ENCODE measurements around the gene SEZ6L.

SEZ6L gene

DNA sequence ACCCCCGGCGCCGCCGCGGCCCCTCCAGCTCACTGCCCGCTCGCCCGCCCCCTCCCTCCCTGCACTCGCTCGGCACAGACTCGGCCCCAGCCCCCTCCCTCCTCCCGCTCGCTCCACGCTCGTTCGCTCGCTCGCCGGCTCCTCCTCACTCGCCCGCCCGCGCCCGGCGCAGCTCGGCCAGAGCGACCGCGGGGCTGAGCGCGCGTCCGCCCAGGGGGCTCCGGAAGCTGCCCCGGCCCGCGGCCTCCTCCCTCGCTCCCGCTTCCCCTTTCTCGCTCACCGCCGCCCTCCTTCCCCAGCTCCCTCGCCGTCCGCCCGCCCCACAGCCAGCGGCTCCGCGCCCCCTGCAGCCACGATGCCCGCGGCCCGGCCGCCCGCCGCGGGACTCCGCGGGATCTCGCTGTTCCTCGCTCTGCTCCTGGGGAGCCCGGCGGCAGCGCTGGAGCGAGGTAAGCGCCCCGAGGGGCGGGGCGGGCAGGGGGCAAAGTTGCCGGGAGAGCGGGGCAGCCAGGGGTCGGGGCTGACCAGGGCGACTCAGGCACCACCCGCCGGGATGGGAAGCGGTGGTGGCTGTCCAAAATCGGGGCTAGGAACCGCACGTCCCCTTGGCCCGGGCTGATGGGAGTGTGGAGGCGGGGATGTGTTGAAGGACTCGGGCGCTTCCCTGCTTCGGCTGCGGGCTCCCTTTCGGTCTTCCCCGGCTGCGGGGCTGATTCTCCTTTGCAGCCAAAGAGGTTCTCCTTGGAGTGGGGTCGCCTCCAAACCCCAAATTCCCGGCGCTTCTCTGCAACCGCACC, at the start of gene SEZ6L:
Gene SEZ6L (plus strand): TSS at position 148 of the 797 bp plus-strand sequence. CDS start 208 bp downstream, at position 356.
- DNase-seq: no peak

GRCh38 chr22:26122920-26123468, 46.3 kb upstream of the SEZ6L start:
- no peak for DNase-seq

DNA sequence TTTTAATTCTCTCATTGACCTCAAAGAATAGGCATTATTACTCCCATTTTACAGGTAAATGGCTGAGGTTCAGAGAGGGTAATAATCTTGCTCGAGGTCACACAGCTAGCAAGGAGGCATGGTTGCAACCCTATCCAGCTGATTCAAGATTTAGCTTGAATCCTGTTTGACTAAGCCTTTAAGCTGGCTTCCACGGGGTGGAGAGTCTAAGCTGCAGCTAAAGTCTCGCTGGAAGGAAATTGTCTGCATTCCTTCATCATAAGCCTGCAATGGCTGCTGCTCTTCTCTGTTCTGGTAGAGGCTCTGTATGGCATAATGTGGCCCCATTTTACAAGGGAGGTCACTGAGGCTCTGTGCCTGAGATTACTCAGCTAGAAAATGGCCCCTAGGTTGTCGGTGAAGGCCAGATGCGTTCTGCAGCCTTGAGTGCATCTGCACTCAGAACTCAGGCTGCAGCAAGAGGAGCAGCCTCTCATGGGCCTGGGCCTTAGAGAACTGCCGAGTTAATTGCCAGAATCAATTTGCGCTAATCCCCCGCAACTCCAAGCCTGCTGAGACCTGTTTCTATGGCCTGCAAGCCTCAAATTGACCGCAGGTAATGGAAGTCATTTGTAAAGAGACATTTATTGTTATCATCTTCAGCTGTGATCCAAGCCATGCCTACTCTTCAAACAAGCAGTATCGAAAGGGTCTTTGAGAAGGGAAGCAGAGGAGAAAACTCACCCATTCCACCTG, 44.1 kb upstream of the SEZ6L start:
- DNase-seq: no peak

DNA sequence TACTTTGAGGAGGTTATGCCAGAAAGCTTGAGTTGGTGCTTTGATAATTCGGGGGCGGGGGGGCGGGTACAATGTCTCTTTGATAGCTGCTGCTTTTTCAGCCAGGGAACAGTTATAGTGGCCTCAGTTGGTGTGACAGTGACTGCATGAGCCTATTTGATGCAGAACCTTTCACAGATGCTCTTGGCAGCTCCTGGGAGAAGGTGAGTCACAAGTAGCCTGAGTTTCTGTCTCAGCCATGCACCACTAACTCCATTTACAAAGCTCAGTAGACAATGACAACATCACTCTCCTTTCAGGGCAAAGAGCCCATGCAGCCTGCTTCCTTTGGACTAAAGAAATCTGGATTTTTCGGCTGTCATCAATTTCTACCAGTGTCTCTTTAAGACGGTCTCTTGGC, 42.1 kb upstream of the SEZ6L start:
- DNase-seq: no peak

DNA sequence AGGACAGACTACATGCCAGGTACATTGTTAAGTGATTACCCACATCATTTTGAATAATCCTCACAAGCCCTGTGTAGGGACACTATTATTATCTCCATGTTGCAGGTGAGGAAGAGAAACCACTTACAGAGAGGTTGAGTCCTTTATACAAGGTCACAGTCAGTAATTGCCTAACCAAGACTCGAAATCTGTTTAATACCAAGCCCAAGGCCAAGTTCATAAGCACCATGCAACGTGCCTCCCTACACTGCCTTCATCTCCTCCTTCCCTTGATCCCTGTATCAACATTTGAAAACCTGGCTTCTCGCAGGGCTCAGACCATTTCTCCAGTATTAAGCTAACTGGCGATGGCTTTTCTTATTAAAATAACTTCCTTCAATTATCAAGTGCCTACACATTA, 41.7 kb upstream of the SEZ6L start:
- no peak for DNase-seq

GRCh38 chr22:26131589-26132154, 37.6 kb upstream of the SEZ6L start:
- DNase-seq: no peak

- DNase-seq: no peak
These were observed 34.5 kb upstream of the SEZ6L start for GRCh38 chr22:26134654-26135330.

- DNase-seq: no peak
These were observed 33.5 kb upstream of the SEZ6L start for GRCh38 chr22:26135806-26136205.

DNA sequence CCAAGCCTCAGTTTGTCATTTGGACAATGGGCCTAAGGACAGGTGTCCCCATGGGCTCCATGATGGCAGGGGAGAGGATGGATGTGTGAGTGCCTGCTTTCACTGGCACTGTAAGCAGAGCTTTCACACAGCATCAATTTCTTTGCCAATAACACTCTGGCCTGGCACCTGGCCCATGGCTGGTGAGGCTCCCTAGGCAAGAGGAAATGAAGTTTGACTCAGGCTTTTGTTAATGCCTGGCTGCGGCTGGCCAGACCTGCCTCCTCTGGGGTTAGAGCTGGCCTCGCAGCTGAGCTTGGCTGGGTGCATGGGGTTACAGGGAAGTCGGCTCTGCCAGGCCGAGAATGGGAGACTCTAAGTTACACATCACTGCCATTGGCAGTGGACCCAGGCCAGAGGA, 30.0 kb upstream of the SEZ6L start:
- DNase-seq: no peak

DNA sequence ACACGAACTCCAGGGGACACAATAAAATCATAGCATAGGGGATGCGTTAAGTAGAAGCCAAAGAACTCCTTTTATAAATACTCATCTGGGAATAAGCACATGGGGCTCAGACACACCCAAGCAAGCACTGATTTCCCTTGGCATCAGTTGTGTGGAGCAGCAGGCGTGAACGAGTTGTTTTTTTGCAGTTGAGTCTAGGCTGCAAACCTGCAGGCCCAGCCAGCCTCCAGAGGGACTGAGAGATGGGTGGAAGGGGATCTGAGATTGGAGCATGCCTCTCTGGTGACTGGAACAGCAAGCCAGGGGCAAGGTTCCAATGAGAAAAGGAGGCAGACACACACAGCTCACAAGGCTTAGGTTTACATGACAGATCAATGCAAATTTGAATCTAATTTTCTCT, 27.4 kb upstream of the SEZ6L start:
- DNase-seq: no peak

DNA sequence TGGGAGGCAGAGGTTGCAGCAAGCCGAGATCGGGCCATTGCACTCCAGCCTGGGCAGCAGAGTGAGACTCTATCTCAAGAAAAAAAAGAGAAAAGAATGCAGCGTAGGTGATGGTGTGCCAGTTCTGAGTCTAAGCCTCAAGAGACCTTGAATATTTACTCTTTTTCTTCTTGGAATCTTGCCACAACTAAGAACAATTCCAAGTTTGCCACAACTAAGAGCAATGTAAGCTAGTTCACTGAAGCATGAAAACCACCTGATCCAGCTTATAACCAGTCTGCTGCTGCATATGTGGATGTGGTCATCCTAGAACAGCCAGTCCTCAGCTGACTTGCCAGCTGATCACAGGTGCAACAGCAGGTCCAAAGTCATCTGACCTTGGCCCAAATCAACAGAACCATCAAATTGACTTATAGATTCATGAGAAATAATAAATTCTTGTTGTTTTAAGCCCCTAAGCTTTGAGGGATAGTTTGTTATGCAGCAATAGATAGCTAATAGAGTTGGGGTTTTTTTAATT, 25.4 kb upstream of the SEZ6L start:
- DNase-seq: no peak

DNA sequence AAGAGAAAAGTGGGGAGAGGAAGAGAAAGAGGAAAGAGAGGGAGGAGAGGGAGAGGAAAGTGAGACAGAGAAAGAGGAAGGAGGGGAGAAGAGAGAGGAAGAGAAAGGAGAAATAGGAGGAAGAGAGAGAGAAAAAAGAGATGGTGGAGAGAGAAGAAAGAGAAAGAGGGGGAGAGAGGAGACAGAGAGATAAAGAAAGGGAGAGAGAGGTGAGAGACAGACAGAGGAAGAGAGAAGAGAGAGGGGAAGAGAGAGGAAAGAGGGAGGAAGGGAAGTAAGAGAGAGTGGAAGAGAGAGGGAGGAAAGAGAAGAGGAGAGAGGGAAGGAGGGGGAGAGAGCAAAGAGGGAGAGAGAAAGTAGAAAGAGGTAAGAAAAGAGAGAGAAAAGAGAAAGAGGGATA, 9.4 kb upstream of the SEZ6L start:
- DNase-seq: no peak

DNA sequence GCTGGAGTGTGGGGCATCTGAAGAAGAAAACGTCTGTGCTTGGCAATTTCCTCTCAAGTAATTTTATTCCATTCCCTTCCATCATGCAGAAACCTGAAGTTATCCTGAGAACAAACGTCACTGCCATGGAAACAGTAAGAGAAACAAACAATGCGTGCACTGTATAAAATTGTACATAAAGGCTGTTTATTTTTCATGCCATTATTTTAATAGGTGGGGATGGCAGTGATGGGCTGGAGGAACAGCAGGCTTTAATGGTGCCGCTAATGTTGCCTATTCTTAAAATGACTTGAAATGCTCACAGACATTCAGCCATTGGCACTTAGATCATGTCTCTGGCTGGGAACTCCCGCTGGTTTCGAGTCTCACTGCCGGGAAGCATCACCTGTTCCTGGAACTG, 7.5 kb upstream of the SEZ6L start:
- no peak for DNase-seq

DNA sequence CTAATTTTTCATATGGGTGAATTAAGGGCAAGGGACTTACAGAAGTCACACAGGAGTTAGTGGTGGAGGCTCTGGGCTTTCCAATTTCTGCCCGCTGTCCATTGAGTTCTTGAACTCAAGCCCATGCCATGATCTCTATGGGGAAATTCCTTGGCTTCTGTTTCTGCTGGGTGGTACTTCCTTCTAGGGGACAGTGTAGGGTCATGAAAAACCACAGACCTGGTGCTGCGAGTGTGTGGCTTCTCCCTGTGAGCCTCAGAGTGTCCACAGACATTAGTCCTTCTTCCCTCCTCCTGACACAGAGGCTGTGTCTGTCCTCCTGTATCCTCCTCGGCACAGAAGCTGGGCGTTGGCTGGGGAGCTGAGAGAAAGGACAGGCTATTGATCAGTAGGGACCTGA, 6.3 kb upstream of the SEZ6L start:
- no peak for DNase-seq

GRCh38 chr22:26164174-26164573, 5.1 kb upstream of the SEZ6L start:
- no peak for DNase-seq

- DNase-seq: no peak
These were observed 871 bp upstream of the SEZ6L start for GRCh38 chr22:26168330-26168851.

DNA sequence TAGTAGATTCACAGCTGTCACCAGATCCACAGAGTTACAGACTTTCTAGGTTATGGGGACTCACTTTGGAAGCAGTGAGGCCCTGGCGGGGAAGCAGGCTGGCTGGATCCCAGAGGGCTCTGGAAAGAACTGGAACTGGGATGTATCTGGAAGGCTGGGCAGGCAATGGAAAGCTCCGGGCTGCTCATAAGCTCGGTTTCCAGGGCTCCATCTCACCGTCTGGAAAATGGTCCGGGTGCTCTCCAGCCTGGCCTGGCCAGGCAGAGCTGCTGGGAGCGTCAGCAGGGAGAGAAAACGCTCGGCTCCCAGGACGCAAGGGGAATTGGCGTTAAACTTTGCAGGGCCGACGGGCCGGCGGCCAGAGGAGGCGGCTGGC, 335 bp upstream of the SEZ6L start:
- DNase-seq: no peak

DNA sequence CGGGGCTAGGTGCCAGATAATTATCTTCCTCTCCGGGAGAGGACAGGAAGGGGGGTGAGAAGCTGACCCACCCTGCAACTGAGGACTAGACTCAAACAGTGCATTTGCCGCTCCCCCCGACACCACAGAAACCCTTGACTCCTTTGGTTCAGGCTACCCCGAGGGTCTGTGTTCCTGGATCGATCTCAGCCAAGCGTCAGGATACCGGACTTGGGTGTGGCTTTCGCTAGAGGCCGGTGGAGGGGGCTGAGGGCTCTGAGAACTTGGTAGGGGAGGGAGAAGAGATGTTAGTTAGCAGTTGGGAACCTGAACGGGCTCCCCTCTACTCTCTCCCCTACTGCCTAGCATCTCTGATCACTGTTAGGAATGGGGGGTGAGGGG, 840 bp downstream of the SEZ6L start:
- DNase-seq: no peak

DNA sequence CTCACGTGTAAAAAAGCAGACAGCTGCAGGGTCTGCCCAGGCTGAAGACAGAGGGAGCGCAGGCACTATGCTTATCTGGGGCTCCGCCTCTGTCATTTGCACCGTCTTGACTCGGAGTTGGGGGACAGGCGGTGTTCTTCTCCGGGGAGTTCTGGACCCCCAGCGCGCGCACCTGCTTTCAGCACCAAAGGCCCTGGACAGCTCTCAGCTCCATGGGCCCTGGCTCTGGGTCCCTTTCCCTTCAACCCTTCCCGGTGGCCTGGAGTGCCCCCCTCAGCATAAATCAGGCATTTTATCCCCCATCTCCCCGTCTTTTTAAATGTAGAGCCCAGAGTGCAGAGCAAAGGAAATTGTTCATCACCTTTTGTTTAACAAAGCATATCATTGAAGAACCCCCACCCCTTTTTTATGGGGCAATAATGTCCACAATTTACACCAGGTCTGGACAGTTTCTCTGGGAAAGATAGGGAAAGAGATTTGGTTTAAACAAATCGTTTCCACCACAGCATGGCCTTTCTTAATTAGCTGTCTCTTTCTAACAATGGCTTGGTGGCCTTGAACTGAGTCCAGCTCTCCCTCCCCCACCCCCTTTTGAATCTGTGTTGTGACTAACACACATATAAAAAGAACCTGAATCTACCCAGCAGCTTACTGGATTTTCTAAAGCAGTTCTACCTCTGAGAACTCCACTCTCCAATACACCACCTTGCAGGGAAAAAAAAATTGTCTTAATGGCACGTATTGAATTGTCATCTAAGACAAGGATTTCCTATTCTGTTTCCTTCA, 1.7 kb downstream of the SEZ6L start:
- no peak for DNase-seq

GRCh38 chr22:26172389-26172990, 3.2 kb downstream of the SEZ6L start:
- DNase-seq: no peak

- DNase-seq: no peak
These were observed 5.0 kb downstream of the SEZ6L start for GRCh38 chr22:26174280-26174679.

- no peak for DNase-seq
These were observed 13.5 kb downstream of the SEZ6L start for GRCh38 chr22:26182723-26183122.

Data from activated CD8-positive, alpha-beta memory T cell treated with anti-CD3 and anti-CD28 coated beads for 24 hours (primary cell).